Keratinocyte (primary cell): ENCODE measurements around the gene KLHDC8B. TPM values are rescaled to one million over a fixed set of nuclear protein-coding genes. Genes with fewer than 3 reads are reported as not detected.

Experiments
- DNase-seq: peaks from one replicate; pipeline ENCODE4 v3.0.0-alpha.2; 2011; ENCODE audit warnings: low read depth, missing footprints, low spot score
- FAIRE-seq: peaks from 2 replicates; lab custom pipeline; 2011; peaks lifted over from hg19 to GRCh38; lab: Jason Lieb, UNC
- H2AFZ ChIP-seq: 2 replicates; pipeline ENCODE4 v1.6.0; 2012; ENCODE audit warnings: low read length, control low read depth, inconsistent platforms; ENCODE audit not compliant: control insufficient read depth
- H3K27ac ChIP-seq: 2 replicates; pipeline ENCODE4 v1.5.1; 2011; ENCODE audit warnings: low read length; ENCODE audit not compliant: control insufficient read depth, insufficient read depth
- H3K27me3 ChIP-seq: 3 replicates; pipeline ENCODE4 v1.6.0; 2011; ENCODE audit warnings: low read length; ENCODE audit not compliant: control insufficient read depth, insufficient read depth; ENCODE audit errors: extremely low read depth
- H3K36me3 ChIP-seq, 2 experiments: 2 replicates in 1 of 2; 3 replicates in 1 of 2; pipeline ENCODE4 v1.5.1; 2011; ENCODE audit warnings: low read length in 2 of 2, mild to moderate bottlenecking in 1 of 2; ENCODE audit not compliant: control insufficient read depth in 2 of 2, insufficient read depth in 2 of 2; ENCODE audit errors: extremely low read depth in 1 of 2
- H3K4me1 ChIP-seq: 3 replicates; pipeline ENCODE4 v1.5.1; 2011; ENCODE audit warnings: low read length; ENCODE audit not compliant: control insufficient read depth, insufficient read depth; ENCODE audit errors: extremely low read depth
- H3K4me2 ChIP-seq: 3 replicates; pipeline ENCODE4 v1.6.0; 2011; ENCODE audit warnings: low read depth, low read length; ENCODE audit not compliant: control insufficient read depth, insufficient read depth; ENCODE audit errors: extremely low read depth
- H3K4me3 ChIP-seq, 3 experiments: fragments of 200-600 bp in 1 of 3; sonication (generic) in 1 of 3; 2 replicates in 2 of 3; 3 replicates in 1 of 3; pipeline ENCODE4 v1.5.1; 2011 to 2016; ENCODE audit warnings: low read length in 3 of 3, mild to moderate bottlenecking in 3 of 3, control low read depth in 2 of 3, inconsistent platforms in 1 of 3, low read depth in 1 of 3, mixed read lengths in 1 of 3, mixed run types in 1 of 3, moderate library complexity in 1 of 3; ENCODE audit not compliant: control insufficient read depth in 2 of 3, insufficient read depth in 2 of 3; ENCODE audit errors: extremely low read depth in 1 of 3
- H3K79me2 ChIP-seq: 2 replicates; pipeline ENCODE4 v1.6.0; 2012; ENCODE audit warnings: low read length; ENCODE audit not compliant: control insufficient read depth, insufficient read depth
- H3K9ac ChIP-seq: 3 replicates; pipeline ENCODE4 v1.6.0; 2011; ENCODE audit warnings: low read length; ENCODE audit not compliant: control insufficient read depth, insufficient read depth; ENCODE audit errors: extremely low read depth
- H3K9me1 ChIP-seq: 3 replicates; pipeline ENCODE4 v1.6.0; 2011; ENCODE audit warnings: low read length; ENCODE audit not compliant: control insufficient read depth, insufficient read depth; ENCODE audit errors: extremely low read depth
- H3K9me3 ChIP-seq: 2 replicates; pipeline ENCODE4 v1.5.1; 2012; ENCODE audit warnings: low read depth, low read length; ENCODE audit not compliant: control insufficient read depth
- H4K20me1 ChIP-seq: 3 replicates; pipeline ENCODE4 v1.6.0; 2011; ENCODE audit warnings: low read length; ENCODE audit not compliant: control insufficient read depth, insufficient read depth; ENCODE audit errors: extremely low read depth
- CTCF ChIP-seq, 3 experiments: IDR thresholded peaks in 1 of 3; conservative IDR thresholded peaks in 1 of 3; optimal IDR thresholded peaks in 1 of 3; 2 replicates in 2 of 3; 3 replicates in 1 of 3; pipeline versions ENCODE3 to v1.5.1; 2011; ENCODE audit warnings: low read length in 3 of 3, mild to moderate bottlenecking in 3 of 3, moderate library complexity in 2 of 3, control low read depth in 1 of 3, inconsistent platforms in 1 of 3; ENCODE audit not compliant: insufficient read depth in 2 of 3; ENCODE audit errors: extremely low read depth in 1 of 3
- EZH2 ChIP-seq: IDR thresholded peaks from one replicate; pipeline ENCODE4 v1.6.1; 2012; ENCODE audit warnings: inconsistent platforms, mild to moderate bottlenecking, low read length, moderate library complexity
- dilution Hi-C: fragments of 300-500 bp; cut with MboI; formaldehyde crosslinking; loops from one replicate; pipeline ENCODE4 v1.7.0; 2020; ENCODE audit warnings: low sequenced_read_pairs; ENCODE audit not compliant: extremely low pct_ligation_motif_present
- polyA plus RNA-seq, 5 experiments: library from polyadenylated mRNA; depleted of rRNA in 3 of 5; stranded (reverse) in 3 of 5; stranded (forward) in 1 of 5; unstranded in 1 of 5; fragments of >200 nt; gene quantifications; 1 replicate in 1 of 5; 2 replicates in 3 of 5; 3 replicates in 1 of 5; pipeline versions ENCODE4 v1.2.1 to v1.2.3, GENCODE V29; 2011 to 2012; ENCODE audit warnings: missing spikeins in 2 of 5, low read depth in 1 of 5, low replicate concordance in 1 of 5

KLHDC8B gene
- polyA plus RNA-seq, 1 donor (not counting 4 experiments of a cell fraction or from before 2014, with no cell fraction given), result 19.5 TPM

- Histone ChIP-seq H3K27me3 (no peaks in the 10 kb centered on the region), H3K27ac (no peak overlapping the region), H3K9me1 (no peaks in the 10 kb centered on the region), H3K4me2 (no peak overlapping the region), H3K4me1 (no peaks in the 10 kb centered on the region), H4K20me1 (no peaks in the 10 kb centered on the region), H3K9me3 (no peaks in the 10 kb centered on the region), H3K36me3 (no peaks in the 10 kb centered on the region), H2AFZ (no peak overlapping the region), H3K79me2 (no peaks in the 10 kb centered on the region), H3K9ac (no peak overlapping the region), H3K4me3 (no peak overlapping the region)
- no peak for TF ChIP-seq CTCF (optimal IDR thresholded peaks at IDR 0.05 in 1 of 3, IDR thresholded peaks at IDR 0.05 in 1 of 3, conservative IDR thresholded peaks at IDR 0.05 in 1 of 3; ENCODE audit: extremely low read depth in 1 of 3, insufficient read depth in 2 of 3, low read length in 3 of 3)
- no peak for TF ChIP-seq EZH2
- no peak for DNase-seq
- dilution Hi-C loops, result no loop called here
- no peak for FAIRE-seq
Observed at GRCh38 chr3:49183873-49184272, 12.5 kb downstream of the KLHDC8B start.

- no peak for TF ChIP-seq CTCF (optimal IDR thresholded peaks at IDR 0.05 in 1 of 3, IDR thresholded peaks at IDR 0.05 in 1 of 3, conservative IDR thresholded peaks at IDR 0.05 in 1 of 3; ENCODE audit: extremely low read depth in 1 of 3, insufficient read depth in 2 of 3, low read length in 3 of 3)
- no peaks in the 10 kb centered on the region for H3K9me1 ChIP-seq
Observed at GRCh38 chr3:49191741-49192140, 20.3 kb downstream of the KLHDC8B start.

More at GRCh38 chr3:49191741-49192140, 20.3 kb downstream of the KLHDC8B start:
- Histone ChIP-seq H3K36me3 (no peaks in the 10 kb centered on the region), H3K9me3 (no peaks in the 10 kb centered on the region), H3K9ac (no peak overlapping the region), H3K4me1 (peaks cover 6% of the 10 kb centered on the region), H3K27ac (no peak overlapping the region), H3K4me3 (no peak overlapping the region), H3K27me3 (no peaks in the 10 kb centered on the region), H4K20me1 (no peaks in the 10 kb centered on the region), H2AFZ (no peak overlapping the region), H3K4me2 (no peak overlapping the region), H3K79me2 (no peaks in the 10 kb centered on the region)
- DNase-seq (no peak), FAIRE-seq (no peak)
- dilution Hi-C loops, result no loop called here
